HepG2 (cell line): ENCODE results near the gene VCAN. TPM values are rescaled to one million over a fixed set of nuclear protein-coding genes. Genes with fewer than 3 reads are reported as not detected.

ENCODE experiments used
- ATAC-seq: fragments of 200-7000 bp; cut with Tn5 transposase; 3 replicates; pipeline ENCODE4 v1.9.1; 2020; ENCODE audit warnings: mild to moderate bottlenecking, moderate library complexity
- BruUV-seq: library from RNA; stranded (reverse); fragments of 400-500 nt; replicated peaks from 2 replicates; lab custom pipeline; 2021; lab: Mats Ljungman, UMichigan
- CTCF ChIA-PET: fragments of 300-600 bp; formaldehyde crosslinking; extraction: SDS; loops from one replicate; lab custom pipeline; 2021; ENCODE audit warnings: low total read pairs, inconsistent platforms, low intra/inter-chr PET ratio; lab: Yijun Ruan, JAX
- POLR2A ChIA-PET: fragments of 350-600 bp; sonication (Branson Sonifier 250); formaldehyde crosslinking; loops from one replicate; lab custom pipeline; 2020; ENCODE audit warnings: antibody characterized with exemption, inconsistent platforms; lab: Yijun Ruan, JAX
- DNase-seq: peaks from one replicate; pipeline ENCODE4 v3.0.0-alpha.2; 2015; ENCODE audit warnings: low spot score
- FAIRE-seq: peaks from 3 replicates; lab custom pipeline; 2011; peaks lifted over from hg19 to GRCh38; lab: Jason Lieb, UNC
- H2AFZ ChIP-seq: one replicate; pipeline ENCODE4 v1.6.1; 2011; ENCODE audit warnings: low read length, inconsistent platforms
- H3K27ac ChIP-seq: fragments of 300-600 bp; 3 replicates; pipeline ENCODE4 v1.8.0; 2011; ENCODE audit warnings: mixed run types, mild to moderate bottlenecking, mixed read lengths, low read length, inconsistent platforms; ENCODE audit not compliant: insufficient read depth; ENCODE audit errors: extremely low read length
- H3K27me3 ChIP-seq, 2 experiments: fragments of 200-600 bp in 1 of 2; 2 replicates in 1 of 2; 3 replicates in 1 of 2; pipeline versions ENCODE4 v1.6.0 to v1.8.0; 2011; ENCODE audit warnings: low read length in 2 of 2, mild to moderate bottlenecking in 2 of 2, moderate library complexity in 2 of 2, inconsistent platforms in 1 of 2; ENCODE audit not compliant: insufficient read depth in 2 of 2, control insufficient read depth in 1 of 2
- H3K36me3 ChIP-seq, 2 experiments: fragments of 200-600 bp in 1 of 2; replicated peaks in 1 of 2; 2 replicates in 1 of 2; 3 replicates in 1 of 2; pipeline versions ENCODE4 v1.5.1 to v1.8.0; 2011; ENCODE audit warnings: low read length in 2 of 2, inconsistent platforms in 1 of 2; ENCODE audit not compliant: insufficient read depth in 2 of 2, control insufficient read depth in 1 of 2
- H3K4me1 ChIP-seq: 2 replicates; pipeline ENCODE4 v1.5.1; 2012; ENCODE audit warnings: low read length, inconsistent platforms; ENCODE audit not compliant: insufficient read depth
- H3K4me2 ChIP-seq: 2 replicates; pipeline ENCODE4 v1.6.0; 2011; ENCODE audit warnings: low read depth, low read length, inconsistent platforms
- H3K4me3 ChIP-seq, 3 experiments: fragments of 200-600 bp in 1 of 3; sonication (generic), shearing (Covaris generic) in 1 of 3; replicated peaks in 1 of 3; 2 replicates each; pipeline ENCODE4 v1.5.1; 2011 to 2016; ENCODE audit warnings: low read length in 3 of 3, inconsistent platforms in 2 of 3, low read depth in 2 of 3, mild to moderate bottlenecking in 2 of 3, control low read depth in 1 of 3, mixed read lengths in 1 of 3; ENCODE audit not compliant: insufficient read depth in 1 of 3
- H3K79me2 ChIP-seq: one replicate; pipeline ENCODE4 v1.6.1; 2011; ENCODE audit warnings: low read length, inconsistent platforms; ENCODE audit not compliant: insufficient read depth
- H3K9ac ChIP-seq: 2 replicates; pipeline ENCODE4 v1.6.0; 2011; ENCODE audit warnings: mild to moderate bottlenecking, low read depth, low read length, inconsistent platforms; ENCODE audit not compliant: insufficient read depth
- H3K9me3 ChIP-seq: 2 replicates; pipeline ENCODE4 v1.5.1; 2012; ENCODE audit warnings: mild to moderate bottlenecking, low read length
- H4K20me1 ChIP-seq: 2 replicates; pipeline ENCODE4 v1.6.0; 2011; ENCODE audit warnings: inconsistent platforms, mild to moderate bottlenecking, low read length, moderate library complexity; ENCODE audit not compliant: insufficient read depth
- CAMTA2 ChIP-seq: sonication (generic); formaldehyde crosslinking; IDR thresholded peaks from 2 replicates; pipeline ENCODE4 v1.4.0; 2020; ENCODE audit warnings: mild to moderate bottlenecking, missing genetic modification reagents, borderline replicate concordance
- ELF3 ChIP-seq: IDR thresholded peaks from 2 replicates; pipeline ENCODE4 v1.6.1; 2016; ENCODE audit warnings: missing genetic modification reagents, missing compliant biosample characterization
- FOXM1 ChIP-seq: sonication (generic); formaldehyde crosslinking; IDR thresholded peaks from 2 replicates; pipeline ENCODE4 v1.5.0; 2020; ENCODE audit warnings: missing genetic modification reagents
- HCFC1 ChIP-seq: fragments of 150-350 bp; IDR thresholded peaks from 2 replicates; pipeline ENCODE4 v1.6.1; 2014; ENCODE audit warnings: low read depth, low read length
- HDAC2 ChIP-seq: sonication (generic); formaldehyde crosslinking; IDR thresholded peaks from 2 replicates; pipeline ENCODE4 v1.4.0; 2020; ENCODE audit warnings: missing genetic modification reagents
- NCOA2 ChIP-seq: sonication (generic); formaldehyde crosslinking; IDR thresholded peaks from 2 replicates; pipeline ENCODE4 v1.8.0; 2022; ENCODE audit warnings: inconsistent platforms
- NKX3-1 ChIP-seq: sonication (generic); formaldehyde crosslinking; IDR thresholded peaks from 2 replicates; pipeline ENCODE4 v1.5.0; 2020; ENCODE audit warnings: missing genetic modification reagents
- PHF20 ChIP-seq: sonication (generic); formaldehyde crosslinking; IDR thresholded peaks from 2 replicates; pipeline ENCODE4 v1.5.0; 2020; ENCODE audit warnings: mild to moderate bottlenecking, missing genetic modification reagents
- SMAD9 ChIP-seq: sonication (generic); formaldehyde crosslinking; IDR thresholded peaks from 2 replicates; pipeline ENCODE4 v1.5.1; 2020; ENCODE audit warnings: mild to moderate bottlenecking, missing genetic modification reagents
- TRIM24 ChIP-seq: sonication (generic); formaldehyde crosslinking; IDR thresholded peaks from 2 replicates; pipeline ENCODE4 v1.8.0; 2022; ENCODE audit warnings: mild to moderate bottlenecking, missing genetic modification reagents
- ZFAT ChIP-seq: sonication (generic); formaldehyde crosslinking; conservative IDR thresholded peaks from 2 replicates; pipeline ENCODE4 v1.8.1; 2023; ENCODE audit warnings: missing genetic modification reagents, inconsistent platforms
- ZNF20 ChIP-seq: sonication (generic); formaldehyde crosslinking; IDR thresholded peaks from 2 replicates; pipeline ENCODE4 v1.4.0; 2020; ENCODE audit warnings: mild to moderate bottlenecking, moderate library complexity, missing genetic modification reagents
- ZNF274 ChIP-seq: sonication (generic); formaldehyde crosslinking; IDR thresholded peaks from 2 replicates; pipeline ENCODE4 v1.5.1; 2020; ENCODE audit warnings: mild to moderate bottlenecking, missing genetic modification reagents
- ZNF33A ChIP-seq: sonication (generic); formaldehyde crosslinking; IDR thresholded peaks from 2 replicates; pipeline ENCODE4 v1.5.1; 2020; ENCODE audit warnings: missing genetic modification reagents, mild to moderate bottlenecking, moderate library complexity, borderline replicate concordance
- ZSCAN29 ChIP-seq: sonication (generic); formaldehyde crosslinking; conservative IDR thresholded peaks from 2 replicates; pipeline ENCODE4 v1.4.0; 2020; ENCODE audit warnings: mild to moderate bottlenecking, missing genetic modification reagents
- ZSCAN9 ChIP-seq: IDR thresholded peaks from 2 replicates; pipeline ENCODE4 v1.6.1; 2016; ENCODE audit warnings: borderline replicate concordance
- WGBS: methylation state at CpG from one replicate; pipeline ENCODE4 v1.1.6; 2017; ENCODE audit warnings: low lambda C conversion rate; 5-methylcytosine and 5-hydroxymethylcytosine counted together
- in situ Hi-C: cut with HindIII; loops from 2 replicates; pipeline ENCODE4 v1.10.0; 2017; ENCODE audit warnings: low pct_unique_long_range_greater_than_20kb; ENCODE audit not compliant: extremely low pct_ligation_motif_present
- intact Hi-C: fragments of 100-400 bp; cut with micrococcal nuclease; formaldehyde crosslinking; loops from one replicate; pipeline ENCODE4 v1.10.0; 2022; ENCODE audit not compliant: unreplicated experiment
- polyA plus RNA-seq, 8 experiments: library from polyadenylated mRNA; depleted of rRNA in 3 of 8; stranded (reverse) in 7 of 8; unstranded in 1 of 8; fragments of >200 nt; fragmentation: Illumina TruSeq in 4 of 8; extraction: Trizol in 4 of 8; gene quantifications; 2 replicates each; pipeline versions ENCODE4 v1.2.1 to v1.2.3, GENCODE V29; 2011 to 2016; ENCODE audit warnings: low read depth in 4 of 8, missing spikeins in 1 of 8, mixed read lengths in 1 of 8; ENCODE audit not compliant: insufficient read depth in 1 of 8
- total RNA-seq, 5 experiments: library from RNA; depleted of rRNA; stranded (reverse); fragments of >200 nt; fragmentation: Illumina TruSeq; extraction: Trizol; gene quantifications; 2 replicates each; pipeline ENCODE4 v1.2.3, GENCODE V29; 2016; ENCODE audit warnings: low read depth in 1 of 5
- TF ChIP-seq, protein P1 (sequence below): sonication (generic); formaldehyde crosslinking; IDR thresholded peaks from 2 replicates; pipeline ENCODE4 v1.4.0; 2020; ENCODE audit warnings: missing genetic modification reagents; ENCODE audit errors: not compliant biosample characterization
- TF ChIP-seq, protein P2 (sequence below): sonication (generic); formaldehyde crosslinking; IDR thresholded peaks from 2 replicates; pipeline ENCODE4 v1.4.0; 2020; ENCODE audit warnings: mild to moderate bottlenecking, missing genetic modification reagents
- TF ChIP-seq, protein P3 (sequence below): IDR thresholded peaks from 2 replicates; pipeline ENCODE4 v1.6.1; 2018; ENCODE audit warnings: missing genetic modification reagents, mild to moderate bottlenecking, missing compliant biosample characterization

Gene VCAN
- total and polyA plus RNA-seq, 2 of the 13 experiments (the other 11 are each of a cell fraction or from before 2014, with no cell fraction given) = 1.2 to 3.5 TPM

DNA sequence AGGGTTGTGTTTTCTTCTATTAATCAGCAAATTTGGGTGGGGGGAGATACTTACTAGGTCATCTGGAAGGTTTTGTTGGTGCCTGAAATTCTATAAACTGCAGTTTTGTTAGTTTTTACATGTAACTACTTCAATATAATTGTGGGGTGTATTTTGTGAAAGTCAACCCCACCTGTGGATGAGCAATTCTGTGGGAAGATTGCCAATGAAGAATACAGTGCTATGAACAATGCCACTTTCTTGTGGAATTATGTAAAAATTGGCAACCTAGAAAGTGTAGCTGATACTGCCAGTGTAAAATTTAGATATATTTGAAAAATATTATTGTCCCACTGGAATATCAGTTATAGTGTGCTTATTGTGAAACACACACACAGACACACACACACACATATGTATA, 80.7 kb downstream of the VCAN start:
- no peak overlapping the region for H3K27ac ChIP-seq
- no peak for TF ChIP-seq ZSCAN9
- no peak for TF ChIP-seq ELF3 (CRISPR knock-in tag)
- TF ChIP-seq FOXM1 (CRISPR knock-in tag) = no peak
- TF ChIP-seq NKX3-1 = no peak
- no peak for TF ChIP-seq SMAD9 (CRISPR knock-in tag)
- no peak for TF ChIP-seq HDAC2 (CRISPR knock-in tag)
- TF ChIP-seq CAMTA2 (CRISPR knock-in tag) = no peak
- TF ChIP-seq HCFC1 = no peak
- TF ChIP-seq TRIM24 (CRISPR knock-in tag) = no peak
- TF ChIP-seq ZNF33A (CRISPR knock-in tag) = no peak
- intact Hi-C loops = no loop called here
- H3K4me2 ChIP-seq = no peak overlapping the region
- CTCF ChIA-PET = no interaction called here
- no peaks in the 10 kb centered on the region for H3K4me1 ChIP-seq
- no TSS peak for BruUV-seq
- no peaks in the 10 kb centered on the region for H3K36me3 ChIP-seq
- no peaks in the 10 kb centered on the region for H4K20me1 ChIP-seq
- no peaks in the 10 kb centered on the region for H3K9me3 ChIP-seq
- DNase-seq (no peak), ATAC-seq (no peak), FAIRE-seq (no peak)
- no peak overlapping the region for H2AFZ ChIP-seq
- H3K9ac ChIP-seq = no peak overlapping the region
- in situ Hi-C loops = loop anchor here (25.0 kb wide), 1 partner anchor 465 kb away; the partner anchor contains the start of genes TMEM167A and XRCC4
- H3K4me3 ChIP-seq = no peak overlapping the region
- H3K79me2 ChIP-seq = no peaks in the 10 kb centered on the region
- H3K27me3 ChIP-seq = no peaks in the 10 kb centered on the region
- POLR2A ChIA-PET = no interaction called here

DNA sequence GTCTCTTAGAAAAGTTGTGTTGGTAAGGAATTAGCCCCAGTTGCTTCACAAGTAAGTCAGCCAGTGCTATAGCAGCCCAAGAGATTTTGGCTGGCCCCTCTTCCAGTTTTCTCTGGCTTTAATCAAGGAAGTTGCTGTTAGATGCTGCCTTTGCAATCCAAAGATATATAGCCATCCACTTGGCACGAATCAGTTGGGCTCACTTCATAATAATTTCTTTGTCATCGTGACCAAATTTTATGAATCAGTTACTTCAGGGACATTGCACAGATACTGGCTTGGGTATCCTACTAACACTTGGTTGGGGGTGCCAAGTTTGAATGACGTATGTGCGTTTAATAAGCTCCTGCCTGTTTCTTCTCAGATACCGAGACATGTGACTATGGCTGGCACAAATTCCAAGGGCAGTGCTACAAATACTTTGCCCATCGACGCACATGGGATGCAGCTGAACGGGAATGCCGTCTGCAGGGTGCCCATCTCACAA, 81.5 kb downstream of the VCAN start:
- Histone ChIP-seq H3K27ac (no peak overlapping the region), H3K36me3 (no peaks in the 10 kb centered on the region), H3K4me1 (no peaks in the 10 kb centered on the region), H3K79me2 (no peaks in the 10 kb centered on the region), H3K9me3 (no peaks in the 10 kb centered on the region), H3K9ac (no peak overlapping the region), H3K4me3 (no peak overlapping the region), H2AFZ (no peak overlapping the region), H4K20me1 (no peaks in the 10 kb centered on the region), H3K27me3 (no peaks in the 10 kb centered on the region), H3K4me2 (no peak overlapping the region)
- CTCF ChIA-PET = no interaction called here
- POLR2A ChIA-PET = no interaction called here
- DNase-seq = no peak
- 75% methylated on average over 9 of the region's 9 CpGs for WGBS
- ATAC-seq = no peak
- no TSS peak for BruUV-seq
- intact Hi-C loops (no loop called here), in situ Hi-C loops (loop anchor here (25.0 kb wide), 1 partner anchor 466 kb away; the partner anchor contains the start of genes TMEM167A and XRCC4)
- no peak for FAIRE-seq
- TF ChIP-seq, protein P1, sequence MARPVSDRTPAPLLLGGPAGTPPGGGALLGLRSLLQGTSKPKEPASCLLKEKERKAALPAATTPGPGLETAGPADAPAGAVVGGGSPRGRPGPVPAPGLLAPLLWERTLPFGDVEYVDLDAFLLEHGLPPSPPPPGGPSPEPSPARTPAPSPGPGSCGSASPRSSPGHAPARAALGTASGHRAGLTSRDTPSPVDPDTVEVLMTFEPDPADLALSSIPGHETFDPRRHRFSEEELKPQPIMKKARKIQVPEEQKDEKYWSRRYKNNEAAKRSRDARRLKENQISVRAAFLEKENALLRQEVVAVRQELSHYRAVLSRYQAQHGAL = no peak
- TF ChIP-seq ZNF20 (CRISPR knock-in tag) (no peak), ZFAT (no peak), NCOA2 (CRISPR knock-in tag) (no peak), ZSCAN29 (CRISPR knock-in tag) (no peak), PHF20 (CRISPR knock-in tag) (no peak), ZNF274 (CRISPR knock-in tag) (no peak)
- TF ChIP-seq, protein P2, sequence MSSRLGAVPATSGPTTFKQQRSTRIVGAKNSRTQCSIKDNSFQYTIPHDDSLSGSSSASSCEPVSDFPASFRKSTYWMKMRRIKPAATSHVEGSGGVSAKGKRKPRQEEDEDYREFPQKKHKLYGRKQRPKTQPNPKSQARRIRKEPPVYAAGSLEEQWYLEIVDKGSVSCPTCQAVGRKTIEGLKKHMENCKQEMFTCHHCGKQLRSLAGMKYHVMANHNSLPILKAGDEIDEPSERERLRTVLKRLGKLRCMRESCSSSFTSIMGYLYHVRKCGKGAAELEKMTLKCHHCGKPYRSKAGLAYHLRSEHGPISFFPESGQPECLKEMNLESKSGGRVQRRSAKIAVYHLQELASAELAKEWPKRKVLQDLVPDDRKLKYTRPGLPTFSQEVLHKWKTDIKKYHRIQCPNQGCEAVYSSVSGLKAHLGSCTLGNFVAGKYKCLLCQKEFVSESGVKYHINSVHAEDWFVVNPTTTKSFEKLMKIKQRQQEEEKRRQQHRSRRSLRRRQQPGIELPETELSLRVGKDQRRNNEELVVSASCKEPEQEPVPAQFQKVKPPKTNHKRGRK (CRISPR knock-in tag) = no peak
- TF ChIP-seq, protein P3, sequence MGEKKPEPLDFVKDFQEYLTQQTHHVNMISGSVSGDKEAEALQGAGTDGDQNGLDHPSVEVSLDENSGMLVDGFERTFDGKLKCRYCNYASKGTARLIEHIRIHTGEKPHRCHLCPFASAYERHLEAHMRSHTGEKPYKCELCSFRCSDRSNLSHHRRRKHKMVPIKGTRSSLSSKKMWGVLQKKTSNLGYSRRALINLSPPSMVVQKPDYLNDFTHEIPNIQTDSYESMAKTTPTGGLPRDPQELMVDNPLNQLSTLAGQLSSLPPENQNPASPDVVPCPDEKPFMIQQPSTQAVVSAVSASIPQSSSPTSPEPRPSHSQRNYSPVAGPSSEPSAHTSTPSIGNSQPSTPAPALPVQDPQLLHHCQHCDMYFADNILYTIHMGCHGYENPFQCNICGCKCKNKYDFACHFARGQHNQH (CRISPR knock-in tag) = no peak
